GM21381 (cell line): Measurements from ENCODE around the gene MINDY3.

Source experiments
- ATAC-seq: cut with Tn5 transposase; IDR thresholded peaks from one replicate; pipeline ENCODE4 v1.9.1; 2021; ENCODE audit warnings: mild to moderate bottlenecking, moderate library complexity; ENCODE audit not compliant: unreplicated experiment

Gene MINDY3

DNA sequence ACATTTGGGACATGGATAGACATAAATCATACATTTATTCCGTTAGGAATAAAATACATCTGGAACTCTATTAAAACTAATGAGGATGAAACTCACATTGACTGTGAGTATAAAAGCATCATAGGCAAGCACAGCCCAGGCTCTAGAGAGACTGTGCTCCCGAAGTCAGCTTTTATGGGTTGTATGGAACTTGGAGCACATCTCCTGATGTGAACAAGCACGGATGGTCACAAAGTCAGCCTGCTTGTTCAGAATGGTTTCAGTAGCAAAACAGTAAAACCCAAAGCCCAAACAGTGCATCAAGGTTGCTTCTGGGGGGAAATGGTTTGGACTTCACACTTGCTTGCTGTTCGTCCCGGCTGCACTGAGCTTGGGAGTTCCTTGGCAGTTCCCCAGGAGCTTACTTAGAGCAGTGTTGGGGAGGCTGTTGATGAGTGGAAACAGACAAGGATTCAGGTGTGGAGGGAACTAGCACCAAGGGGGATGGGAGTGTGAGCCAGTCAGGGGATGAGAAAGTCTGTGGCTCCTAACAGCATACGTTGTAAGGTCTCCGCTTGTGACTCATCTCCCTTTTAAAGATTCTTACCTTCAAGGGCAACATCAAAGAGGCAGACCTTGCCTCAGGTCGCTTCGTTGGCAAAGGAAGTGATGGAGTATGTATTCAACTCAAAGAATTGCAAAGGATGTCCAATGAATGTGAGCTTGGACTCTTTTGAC is 120.9 kb downstream of the MINDY3 start:
- ATAC-seq: no peak

DNA sequence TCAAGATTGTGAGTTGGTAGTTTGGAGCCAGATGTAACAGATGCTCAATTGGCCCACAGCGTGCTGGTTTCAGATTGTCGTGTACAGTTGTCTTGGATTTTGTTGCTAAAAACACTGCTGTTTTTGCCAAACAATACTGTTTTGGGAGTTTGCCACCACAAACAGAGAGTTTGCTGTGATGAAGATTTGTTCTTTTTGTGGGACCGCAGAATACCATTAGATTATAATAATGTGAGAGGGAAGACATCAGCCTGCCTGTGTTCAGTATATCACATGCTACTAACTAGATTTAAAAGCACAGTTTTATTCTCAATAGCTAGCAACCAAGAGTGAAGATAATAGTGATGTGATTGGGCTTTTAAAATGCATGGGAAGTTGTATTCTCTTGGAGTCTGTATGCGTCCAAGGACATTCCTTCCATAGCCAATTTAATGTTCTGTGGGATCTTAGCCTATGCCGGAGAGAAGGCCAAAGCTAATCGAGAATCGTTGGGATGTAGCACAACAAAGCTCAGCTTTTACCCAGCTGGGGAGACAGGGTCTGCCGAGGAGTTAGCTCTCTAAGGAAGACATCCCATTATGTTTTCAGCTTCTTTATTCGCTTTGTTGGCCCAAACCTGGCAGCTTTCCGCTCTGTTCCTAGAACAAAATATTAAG is 121.9 kb downstream of the MINDY3 start:
- no peak for ATAC-seq

DNA sequence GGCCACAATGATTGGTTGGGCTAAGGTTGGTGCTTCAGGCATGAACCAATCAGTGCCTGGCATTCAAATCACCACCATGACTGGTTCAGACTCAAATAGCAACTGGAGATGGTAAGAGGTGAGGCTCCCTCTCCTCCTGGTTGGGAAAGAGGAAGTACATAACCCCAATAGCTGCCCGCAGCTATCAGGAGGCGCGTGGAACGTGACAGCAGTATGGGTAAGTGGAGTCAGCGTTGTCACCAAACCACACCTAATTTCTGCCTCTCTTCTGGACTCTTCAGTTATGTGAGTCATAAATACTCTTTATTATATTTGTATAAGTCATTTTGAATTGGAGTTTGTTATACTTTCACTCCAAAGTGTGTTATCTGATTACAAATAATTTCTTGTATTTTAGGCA is 122.7 kb downstream of the MINDY3 start:
- no peak for ATAC-seq

DNA sequence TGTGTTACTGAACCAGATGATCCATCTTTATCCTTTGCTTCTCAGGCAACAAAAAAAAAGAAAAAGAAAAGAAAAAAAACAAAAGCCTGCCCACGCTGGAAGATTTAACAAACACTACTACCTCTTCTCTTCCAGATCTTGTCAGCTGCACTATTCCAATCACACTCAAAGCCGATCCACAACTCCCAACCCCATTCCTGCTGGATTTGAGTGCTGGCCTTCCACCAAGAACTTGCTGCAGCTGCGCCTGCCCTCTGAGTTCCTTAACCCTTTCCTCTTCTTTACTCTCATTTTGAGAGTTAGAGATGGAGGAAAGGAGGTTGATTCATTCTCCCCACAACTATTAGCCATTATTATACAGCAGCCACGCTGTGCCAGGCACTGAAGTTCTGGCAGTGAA is 124.5 kb downstream of the MINDY3 start:
- ATAC-seq: no peak

DNA sequence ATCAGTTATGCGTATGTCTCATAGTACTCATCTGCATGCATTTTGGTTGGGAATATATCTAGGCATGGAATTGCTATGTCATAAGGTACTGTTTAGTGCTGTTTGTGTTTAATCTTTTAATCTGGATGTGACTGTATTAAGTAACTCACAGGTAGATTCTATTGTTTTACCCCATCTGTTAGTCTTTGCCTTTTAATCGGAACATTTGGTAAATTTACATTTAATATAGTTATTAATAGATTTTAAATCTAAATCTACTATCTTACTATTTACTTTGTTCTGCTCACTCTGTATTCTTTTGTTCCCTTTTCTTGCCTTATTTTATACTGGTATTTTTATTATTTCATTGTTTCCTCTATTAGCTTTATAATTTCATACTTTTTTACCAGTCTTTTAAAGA is 130.0 kb downstream of the MINDY3 start:
- ATAC-seq: no peak

DNA sequence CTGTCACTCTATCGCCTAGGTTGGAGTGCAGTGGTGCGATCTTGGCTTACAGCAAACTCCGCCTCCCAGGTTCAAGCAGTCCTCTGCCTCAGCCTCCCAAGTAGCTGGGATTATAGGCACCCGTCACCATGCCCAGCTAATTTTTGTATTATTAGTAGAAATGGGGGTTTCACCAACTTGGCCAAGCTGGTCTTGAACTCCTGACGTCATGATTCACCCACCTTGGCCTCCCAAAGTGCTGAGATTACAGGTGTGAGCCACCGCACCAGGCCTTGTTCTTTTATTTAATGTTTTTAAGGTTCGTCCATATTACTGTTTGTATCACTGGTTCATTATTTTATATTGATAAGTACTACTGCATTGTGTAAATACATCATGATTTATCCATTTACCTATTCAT is 130.4 kb downstream of the MINDY3 start:
- no peak for ATAC-seq
